ENCODE measurements around the gene SHISA9. TPM values are rescaled to one million over a fixed set of nuclear protein-coding genes. Genes with fewer than 3 reads are reported as not detected.
A peak's percentile ranks its signal among the peaks of the same experiment; 100 is the strongest.

SHISA9 gene
- total RNA-seq, 2 experiments from 2014 or later, result not detected

- ChIA-PET CTCF (ENCODE audit: unreplicated experiment) (no interaction called here), POLR2A (no interaction called here)
- H4K20me1 ChIP-seq (ENCODE audit: insufficient read depth, low read length), result no peaks in the 10 kb centered on the region
- H3K79me2 ChIP-seq (ENCODE audit: insufficient read depth, low read depth, low read length), result no peaks in the 10 kb centered on the region
- intact Hi-C loops (cut with micrococcal nuclease; ENCODE audit: unreplicated experiment), result no loop called here
- H3K4me3 ChIP-seq (ENCODE audit: low read depth, low read length, poor library complexity, severe bottlenecking), result no peak overlapping the region
- H3K4me2 ChIP-seq (ENCODE audit: low read length), result no peak overlapping the region
- no peaks in the 10 kb centered on the region for H3K4me1 ChIP-seq (ENCODE audit: insufficient read depth, low read length, poor library complexity, severe bottlenecking)
- H3K9me2 ChIP-seq (ENCODE audit: insufficient read depth, low read length), result no peaks in the 10 kb centered on the region
- no peak overlapping the region for H3K27ac ChIP-seq (ENCODE audit: low read depth, low read length, poor library complexity, severe bottlenecking)
- H2AFZ ChIP-seq (ENCODE audit: low read length), result no peak overlapping the region
- TF ChIP-seq EZH2phosphoT487 (IDR thresholded peaks at IDR 0.05; ENCODE audit: borderline replicate concordance, low read depth, low read length), result no peak
- TF ChIP-seq, protein P1, sequence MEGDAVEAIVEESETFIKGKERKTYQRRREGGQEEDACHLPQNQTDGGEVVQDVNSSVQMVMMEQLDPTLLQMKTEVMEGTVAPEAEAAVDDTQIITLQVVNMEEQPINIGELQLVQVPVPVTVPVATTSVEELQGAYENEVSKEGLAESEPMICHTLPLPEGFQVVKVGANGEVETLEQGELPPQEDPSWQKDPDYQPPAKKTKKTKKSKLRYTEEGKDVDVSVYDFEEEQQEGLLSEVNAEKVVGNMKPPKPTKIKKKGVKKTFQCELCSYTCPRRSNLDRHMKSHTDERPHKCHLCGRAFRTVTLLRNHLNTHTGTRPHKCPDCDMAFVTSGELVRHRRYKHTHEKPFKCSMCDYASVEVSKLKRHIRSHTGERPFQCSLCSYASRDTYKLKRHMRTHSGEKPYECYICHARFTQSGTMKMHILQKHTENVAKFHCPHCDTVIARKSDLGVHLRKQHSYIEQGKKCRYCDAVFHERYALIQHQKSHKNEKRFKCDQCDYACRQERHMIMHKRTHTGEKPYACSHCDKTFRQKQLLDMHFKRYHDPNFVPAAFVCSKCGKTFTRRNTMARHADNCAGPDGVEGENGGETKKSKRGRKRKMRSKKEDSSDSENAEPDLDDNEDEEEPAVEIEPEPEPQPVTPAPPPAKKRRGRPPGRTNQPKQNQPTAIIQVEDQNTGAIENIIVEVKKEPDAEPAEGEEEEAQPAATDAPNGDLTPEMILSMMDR (conservative IDR thresholded peaks at IDR 0.05; ENCODE audit: low read length), result no peak
- no peaks in the 10 kb centered on the region for H3K36me3 ChIP-seq (ENCODE audit: insufficient read depth, low read length)
- no peaks in the 10 kb centered on the region for H3K9me3 ChIP-seq (ENCODE audit: low read length)
- no TSS peak for BruUV-seq (replicated peaks)
- no peak for DNase-seq (ENCODE audit: low spot score)
Observed at GRCh38 chr16:12878973-12879372, 22.4 kb upstream of the SHISA9 start.

DNA sequence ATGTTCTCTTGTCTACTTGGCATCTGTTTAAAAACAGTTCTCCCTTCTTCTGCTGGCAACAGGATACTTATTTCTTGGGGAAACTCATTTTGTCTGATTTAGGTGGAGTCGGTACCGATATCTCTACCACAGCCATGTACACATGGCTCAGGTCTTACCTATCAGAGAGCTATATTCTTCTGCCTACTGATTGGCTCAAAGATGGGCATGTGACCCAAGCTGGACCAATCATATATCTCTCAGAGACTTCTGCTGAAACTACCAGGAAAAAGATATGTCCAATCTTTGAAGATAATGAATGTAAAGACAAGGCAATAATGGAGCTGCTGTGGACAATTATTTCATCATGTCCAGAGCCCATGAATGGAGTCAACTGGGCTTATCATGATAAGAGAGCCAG, 21.6 kb upstream of the SHISA9 start:
- intact Hi-C loops (cut with micrococcal nuclease; ENCODE audit: unreplicated experiment), result no loop called here
- no peak overlapping the region for H3K4me2 ChIP-seq (ENCODE audit: low read length)
- no peaks in the 10 kb centered on the region for H3K36me3 ChIP-seq (ENCODE audit: insufficient read depth, low read length)
- no peak overlapping the region for H3K27ac ChIP-seq (ENCODE audit: low read depth, low read length, poor library complexity, severe bottlenecking)
- H3K79me2 ChIP-seq (ENCODE audit: insufficient read depth, low read depth, low read length), result no peaks in the 10 kb centered on the region
- no TSS peak for BruUV-seq (replicated peaks)
- ChIA-PET CTCF (ENCODE audit: unreplicated experiment) (no interaction called here), POLR2A (no interaction called here)
- no peaks in the 10 kb centered on the region for H3K9me2 ChIP-seq (ENCODE audit: insufficient read depth, low read length)
- H2AFZ ChIP-seq (ENCODE audit: low read length), result peak overlapping the region; percentile 47; the same call in 1 of the 2 replicates
- H3K9me3 ChIP-seq (ENCODE audit: low read length), result no peaks in the 10 kb centered on the region
- DNase-seq (ENCODE audit: low spot score), result no peak
- H3K4me1 ChIP-seq (ENCODE audit: insufficient read depth, low read length, poor library complexity, severe bottlenecking), result no peaks in the 10 kb centered on the region
- H4K20me1 ChIP-seq (ENCODE audit: insufficient read depth, low read length), result no peaks in the 10 kb centered on the region
- H3K4me3 ChIP-seq (ENCODE audit: low read depth, low read length, poor library complexity, severe bottlenecking), result no peak overlapping the region
- TF ChIP-seq EZH2phosphoT487 (IDR thresholded peaks at IDR 0.05; ENCODE audit: borderline replicate concordance, low read depth, low read length), result no peak
- TF ChIP-seq, protein P1 (conservative IDR thresholded peaks at IDR 0.05; ENCODE audit: low read length), result no peak

GRCh38 chr16:12881182-12881581, 20.2 kb upstream of the SHISA9 start:
- intact Hi-C loops (cut with micrococcal nuclease; ENCODE audit: unreplicated experiment), result no loop called here
- Histone ChIP-seq H2AFZ (ENCODE audit: low read length) (no peak overlapping the region), H4K20me1 (ENCODE audit: insufficient read depth, low read length) (no peaks in the 10 kb centered on the region), H3K79me2 (ENCODE audit: insufficient read depth, low read depth, low read length) (no peaks in the 10 kb centered on the region), H3K36me3 (ENCODE audit: insufficient read depth, low read length) (no peaks in the 10 kb centered on the region), H3K27ac (ENCODE audit: low read depth, low read length, poor library complexity, severe bottlenecking) (no peak overlapping the region), H3K4me2 (ENCODE audit: low read length) (no peak overlapping the region), H3K9me2 (ENCODE audit: insufficient read depth, low read length) (no peaks in the 10 kb centered on the region), H3K4me3 (ENCODE audit: low read depth, low read length, poor library complexity, severe bottlenecking) (no peak overlapping the region), H3K4me1 (ENCODE audit: insufficient read depth, low read length, poor library complexity, severe bottlenecking) (no peaks in the 10 kb centered on the region), H3K9me3 (ENCODE audit: low read length) (no peaks in the 10 kb centered on the region)
- DNase-seq (ENCODE audit: low spot score), result no peak
- TF ChIP-seq EZH2phosphoT487 (IDR thresholded peaks at IDR 0.05; ENCODE audit: borderline replicate concordance, low read depth, low read length), result no peak
- TF ChIP-seq, protein P1 (conservative IDR thresholded peaks at IDR 0.05; ENCODE audit: low read length), result no peak
- ChIA-PET POLR2A (interaction anchor here (0.6 kb wide), 1 partner anchor 29 kb away, joined by 3 read pairs; no protein-coding TSS in a partner anchor), CTCF (ENCODE audit: unreplicated experiment) (no interaction called here)
- no TSS peak for BruUV-seq (replicated peaks)
